Testis (tissue), 2 donors: ENCODE measurements around the gene GNB1L.

Experiments
- CTCF ChIP-seq, 3 experiments: fragments of 450-650 bp in 2 of 3; fragments of 200-600 bp in 1 of 3; sonication (generic) in 1 of 3; IDR thresholded peaks; one replicate each; pipeline ENCODE4 v1.5.1; 2016 to 2019; ENCODE audit warnings: antibody characterized with exemption in 3 of 3, mild to moderate bottlenecking in 2 of 3, moderate library complexity in 1 of 3
- POLR2A ChIP-seq: fragments of 450-650 bp; IDR thresholded peaks from one replicate; pipeline ENCODE4 v1.6.1; 2017; ENCODE audit warnings: antibody characterized with exemption, mild to moderate bottlenecking, moderate library complexity

- TF ChIP-seq CTCF (IDR thresholded peaks at IDR 0.05) (no peak), POLR2A (no peak)
Observed at GRCh38 chr22:19878461-19879245, 24.0 kb upstream of the GNB1L start.
